DND-41 (cell line): Measurements from ENCODE around the gene MEPE.

Source experiments
- CTCF ChIP-seq: IDR thresholded peaks from 2 replicates; pipeline ENCODE4 v1.5.1; 2012; ENCODE audit warnings: borderline replicate concordance, low read length, moderate library complexity, mild to moderate bottlenecking; ENCODE audit not compliant: poor library complexity, severe bottlenecking; ENCODE audit errors: extremely low read depth
- EZH2 ChIP-seq: IDR thresholded peaks from 3 replicates; pipeline ENCODE4 v1.6.1; 2012; ENCODE audit warnings: borderline replicate concordance, low read depth, mild to moderate bottlenecking, moderate library complexity, low read length, inconsistent platforms; ENCODE audit not compliant: severe bottlenecking

- TF ChIP-seq CTCF (no peak), EZH2 (no peak)
Measured at GRCh38 chr4:87857789-87858188, 25.0 kb downstream of the MEPE start.
